GM15510 (cell line): Measurements from ENCODE around the gene FAM151B.

ENCODE experiments used
- POLR2A ChIP-seq: IDR thresholded peaks from 3 replicates; pipeline ENCODE4 v1.6.1; 2011; ENCODE audit warnings: borderline replicate concordance; ENCODE audit not compliant: insufficient read length; ENCODE audit errors: extremely low read depth

FAM151B gene

GRCh38 chr5:80569086-80569960, 81.4 kb downstream of the FAM151B start:
- TF ChIP-seq POLR2A, result no peak

GRCh38 chr5:80569961-80570786, 82.3 kb downstream of the FAM151B start, which contains the start of gene ANKRD34B:
ANKRD34B (minus strand) TSS chr5:80570280; CDS start chr5:80560019, 10,261 bp downstream.
- no peak for TF ChIP-seq POLR2A

- TF ChIP-seq POLR2A, result no peak
These were observed 85.2 kb downstream of the FAM151B start for GRCh38 chr5:80573062-80573461.

GRCh38 chr5:80576383-80576782, 88.5 kb downstream of the FAM151B start:
- TF ChIP-seq POLR2A, result no peak

- no peak for TF ChIP-seq POLR2A
These were observed 89.8 kb downstream of the FAM151B start for GRCh38 chr5:80577707-80578106.

GRCh38 chr5:80579050-80579449, 91.2 kb downstream of the FAM151B start:
- TF ChIP-seq POLR2A, result no peak

GRCh38 chr5:80584770-80585169, 96.9 kb downstream of the FAM151B start:
- no peak for TF ChIP-seq POLR2A

- no peak for TF ChIP-seq POLR2A
These were observed 101.1 kb downstream of the FAM151B start for GRCh38 chr5:80588858-80589540.

GRCh38 chr5:80590766-80591165, 102.9 kb downstream of the FAM151B start:
- TF ChIP-seq POLR2A, result no peak

GRCh38 chr5:80591352-80591751, 103.5 kb downstream of the FAM151B start:
- TF ChIP-seq POLR2A, result no peak

- TF ChIP-seq POLR2A, result no peak
These were observed 104.2 kb downstream of the FAM151B start for GRCh38 chr5:80592105-80592504.
